ENCODE data around the gene BIRC6. TPM values are rescaled to one million over a fixed set of nuclear protein-coding genes. Genes with fewer than 3 reads are reported as not detected.

BIRC6 gene
- total RNA-seq, 2 experiments from 2014 or later = 81.2 to 125 TPM

DNA sequence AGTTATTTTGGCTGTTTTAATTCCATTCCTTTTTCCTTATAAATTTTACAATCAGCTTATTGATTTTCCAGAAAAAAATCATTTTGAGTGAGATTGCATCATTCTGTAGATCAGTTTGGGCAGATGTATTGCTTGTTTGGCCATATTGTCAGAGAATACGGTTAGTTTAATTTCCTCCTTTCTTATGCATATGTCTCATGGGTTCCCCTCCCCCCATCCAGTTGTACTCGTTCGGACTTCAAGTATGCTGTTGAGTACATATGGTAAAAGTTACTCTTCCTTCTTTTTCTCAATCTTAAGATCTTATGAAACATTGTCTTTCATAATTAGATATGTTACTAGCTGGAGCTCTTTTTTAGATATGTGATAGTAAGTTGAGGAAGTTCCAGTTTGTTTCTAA lies 139.8 kb downstream of the BIRC6 start:
- Histone ChIP-seq H4K20me1 (ENCODE audit: insufficient read depth, low read length) (no peaks in the 10 kb centered on the region), H3K36me3 (ENCODE audit: insufficient read depth, low read length) (peaks cover 79% of the 10 kb centered on the region), H3K4me1 (ENCODE audit: insufficient read depth, low read length, poor library complexity, severe bottlenecking) (peaks cover 13% of the 10 kb centered on the region), H2AFZ (ENCODE audit: low read length) (no peak overlapping the region), H3K4me2 (ENCODE audit: low read length) (no peak overlapping the region), H3K79me2 (ENCODE audit: insufficient read depth, low read depth, low read length) (no peaks in the 10 kb centered on the region), H3K9me3 (ENCODE audit: low read length) (no peaks in the 10 kb centered on the region), H3K9me2 (ENCODE audit: insufficient read depth, low read length) (no peaks in the 10 kb centered on the region), H3K27ac (ENCODE audit: low read depth, low read length, poor library complexity, severe bottlenecking) (no peak overlapping the region), H3K4me3 (ENCODE audit: low read depth, low read length, poor library complexity, severe bottlenecking) (no peak overlapping the region)
- TF ChIP-seq EZH2phosphoT487 (IDR thresholded peaks at IDR 0.05; ENCODE audit: borderline replicate concordance, low read depth, low read length) (no peak), CTCF (conservative IDR thresholded peaks at IDR 0.05; ENCODE audit: low read length) (no peak)
- DNase-seq (ENCODE audit: low spot score) = no peak
- CTCF ChIA-PET (ENCODE audit: unreplicated experiment) = no interaction called here
- intact Hi-C loops (cut with micrococcal nuclease; ENCODE audit: unreplicated experiment) = no loop called here
- POLR2A ChIA-PET = no interaction called here
- no TSS peak for BruUV-seq (replicated peaks)

GRCh38 chr2:32498306-32498705 lies 141.5 kb downstream of the BIRC6 start:
- no peak for TF ChIP-seq CTCF (conservative IDR thresholded peaks at IDR 0.05; ENCODE audit: low read length)
- no peak for TF ChIP-seq EZH2phosphoT487 (IDR thresholded peaks at IDR 0.05; ENCODE audit: borderline replicate concordance, low read depth, low read length)
- BruUV-seq (replicated peaks) = no TSS peak
- no peaks in the 10 kb centered on the region for H3K9me2 ChIP-seq (ENCODE audit: insufficient read depth, low read length)
- no peak overlapping the region for H3K4me3 ChIP-seq (ENCODE audit: low read depth, low read length, poor library complexity, severe bottlenecking)
- no peak overlapping the region for H3K27ac ChIP-seq (ENCODE audit: low read depth, low read length, poor library complexity, severe bottlenecking)
- H3K79me2 ChIP-seq (ENCODE audit: insufficient read depth, low read depth, low read length) = no peaks in the 10 kb centered on the region
- H3K36me3 ChIP-seq (ENCODE audit: insufficient read depth, low read length) = peaks cover 84% of the 10 kb centered on the region
- no peak for DNase-seq (ENCODE audit: low spot score)
- H3K4me2 ChIP-seq (ENCODE audit: low read length) = peak overlapping the region; percentile 24; the same call in 1 of the 2 replicates
- no peaks in the 10 kb centered on the region for H4K20me1 ChIP-seq (ENCODE audit: insufficient read depth, low read length)
- H2AFZ ChIP-seq (ENCODE audit: low read length) = no peak overlapping the region
- intact Hi-C loops (cut with micrococcal nuclease; ENCODE audit: unreplicated experiment) = no loop called here
- peaks cover 13% of the 10 kb centered on the region for H3K4me1 ChIP-seq (ENCODE audit: insufficient read depth, low read length, poor library complexity, severe bottlenecking)
- CTCF ChIA-PET (ENCODE audit: unreplicated experiment) = no interaction called here
- no peaks in the 10 kb centered on the region for H3K9me3 ChIP-seq (ENCODE audit: low read length)
- POLR2A ChIA-PET = interaction anchor here (0.6 to 1.7 kb wide), 3 partner anchors 15 to 48 kb away, joined by 5 to 6 read pairs (median 5); no protein-coding TSS in a partner anchor

DNA sequence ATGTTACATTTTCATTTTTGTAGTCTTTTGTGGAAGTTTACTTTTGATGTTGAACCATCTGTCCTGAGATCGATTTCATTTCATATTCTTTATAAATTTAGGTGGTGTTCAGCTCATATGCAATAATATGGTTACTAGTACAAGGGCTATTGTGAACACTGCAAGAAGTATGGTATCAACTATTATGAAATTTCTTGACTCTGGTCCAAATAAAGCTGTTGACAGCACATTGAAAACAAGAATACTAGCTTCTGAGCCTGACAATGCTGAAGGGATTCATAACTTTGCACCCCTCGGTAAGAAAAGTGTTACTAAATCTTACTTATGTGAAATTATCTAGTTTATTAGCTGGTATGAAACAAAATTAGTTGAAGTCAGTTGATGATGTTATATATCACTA lies 146.1 kb downstream of the BIRC6 start:
- TF ChIP-seq EZH2phosphoT487 (IDR thresholded peaks at IDR 0.05; ENCODE audit: borderline replicate concordance, low read depth, low read length) (no peak), CTCF (conservative IDR thresholded peaks at IDR 0.05; ENCODE audit: low read length) (no peak)
- Histone ChIP-seq H3K79me2 (ENCODE audit: insufficient read depth, low read depth, low read length) (no peaks in the 10 kb centered on the region), H3K27ac (ENCODE audit: low read depth, low read length, poor library complexity, severe bottlenecking) (no peak overlapping the region), H3K9me3 (ENCODE audit: low read length) (no peaks in the 10 kb centered on the region), H3K4me3 (ENCODE audit: low read depth, low read length, poor library complexity, severe bottlenecking) (no peak overlapping the region), H4K20me1 (ENCODE audit: insufficient read depth, low read length) (no peaks in the 10 kb centered on the region), H3K36me3 (ENCODE audit: insufficient read depth, low read length) (peaks cover 84% of the 10 kb centered on the region), H3K9me2 (ENCODE audit: insufficient read depth, low read length) (no peaks in the 10 kb centered on the region), H3K4me2 (ENCODE audit: low read length) (no peak overlapping the region), H3K4me1 (ENCODE audit: insufficient read depth, low read length, poor library complexity, severe bottlenecking) (peaks cover 13% of the 10 kb centered on the region), H2AFZ (ENCODE audit: low read length) (no peak overlapping the region)
- no TSS peak for BruUV-seq (replicated peaks)
- CTCF ChIA-PET (ENCODE audit: unreplicated experiment) = no interaction called here
- POLR2A ChIA-PET = interaction anchor here (0.5 to 0.8 kb wide), 3 partner anchors 17 to 850 kb away, joined by 3 to 4 read pairs (median 3); no protein-coding TSS in a partner anchor
- no peak for DNase-seq (ENCODE audit: low spot score)
- intact Hi-C loops (cut with micrococcal nuclease; ENCODE audit: unreplicated experiment) = no loop called here
